ENCODE measurements around the gene RBMS2.

Gene RBMS2

GRCh38 chr12:56520048-56520447, 1.6 kb upstream of the RBMS2 start:
- Histone ChIP-seq H3K4me3 (ENCODE audit: low read depth, low read length) (no peak overlapping the region), H3K36me3 (ENCODE audit: control insufficient read depth, insufficient read depth, low read length) (no peaks in the 10 kb centered on the region), H3K9me3 (ENCODE audit: control insufficient read depth, insufficient read depth, low read length) (no peaks in the 10 kb centered on the region), H3K9ac (ENCODE audit: low read depth, low read length) (no peak overlapping the region), H3K4me1 (ENCODE audit: control insufficient read depth, insufficient read depth, low read length) (peaks cover 17% of the 10 kb centered on the region), H3K27me3 (ENCODE audit: control insufficient read depth, insufficient read depth, low read length) (no peaks in the 10 kb centered on the region), H3K27ac (ENCODE audit: low read depth, low read length) (no peak overlapping the region)

- Histone ChIP-seq H3K27ac (ENCODE audit: low read depth, low read length) (no peak overlapping the region), H3K27me3 (ENCODE audit: control insufficient read depth, insufficient read depth, low read length) (no peaks in the 10 kb centered on the region), H3K9me3 (ENCODE audit: control insufficient read depth, insufficient read depth, low read length) (no peaks in the 10 kb centered on the region), H3K36me3 (ENCODE audit: control insufficient read depth, insufficient read depth, low read length) (no peaks in the 10 kb centered on the region), H3K9ac (ENCODE audit: low read depth, low read length) (no peak overlapping the region), H3K4me3 (ENCODE audit: low read depth, low read length) (no peak overlapping the region), H3K4me1 (ENCODE audit: control insufficient read depth, insufficient read depth, low read length) (peaks cover 17% of the 10 kb centered on the region)
Measured at GRCh38 chr12:56520506-56520905, 1.1 kb upstream of the RBMS2 start.

DNA sequence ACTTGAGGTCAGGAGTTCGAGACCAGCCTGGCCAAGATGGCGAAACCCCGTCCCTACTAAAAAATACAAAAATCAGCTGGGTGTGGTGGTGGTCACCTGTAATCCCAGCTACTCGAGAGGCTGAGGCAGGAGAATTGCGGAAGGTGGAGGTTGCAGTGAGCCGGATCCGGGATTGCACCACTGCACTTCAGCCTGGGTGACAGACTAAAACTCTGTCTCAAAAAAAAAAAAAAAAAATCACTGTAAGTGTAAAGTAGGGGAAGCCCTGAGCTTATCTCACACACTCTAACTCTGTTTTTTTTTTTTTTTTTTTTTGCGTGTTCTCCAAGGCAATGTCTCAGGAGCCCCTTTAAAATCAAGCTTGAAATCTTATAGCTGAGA, 421 bp upstream of the RBMS2 start:
- Histone ChIP-seq H3K9ac (ENCODE audit: low read depth, low read length) (peak overlapping the region; percentile 51; the same call in 1 of the 2 replicates), H3K36me3 (ENCODE audit: control insufficient read depth, insufficient read depth, low read length) (no peaks in the 10 kb centered on the region), H3K4me3 (ENCODE audit: low read depth, low read length) (peak overlapping the region; percentile 51), H3K27me3 (ENCODE audit: control insufficient read depth, insufficient read depth, low read length) (no peaks in the 10 kb centered on the region), H3K4me1 (ENCODE audit: control insufficient read depth, insufficient read depth, low read length) (peaks cover 17% of the 10 kb centered on the region), H3K27ac (ENCODE audit: low read depth, low read length) (peak overlapping the region; percentile 59), H3K9me3 (ENCODE audit: control insufficient read depth, insufficient read depth, low read length) (no peaks in the 10 kb centered on the region)

- H3K27ac ChIP-seq (ENCODE audit: low read depth, low read length) = peak overlapping the region; percentile 82
- H3K4me3 ChIP-seq (ENCODE audit: low read depth, low read length) = peak overlapping the region; percentile 79
- H3K36me3 ChIP-seq (ENCODE audit: control insufficient read depth, insufficient read depth, low read length) = no peaks in the 10 kb centered on the region
- H3K27me3 ChIP-seq (ENCODE audit: control insufficient read depth, insufficient read depth, low read length) = no peaks in the 10 kb centered on the region
- H3K9me3 ChIP-seq (ENCODE audit: control insufficient read depth, insufficient read depth, low read length) = no peaks in the 10 kb centered on the region
- H3K9ac ChIP-seq (ENCODE audit: low read depth, low read length) = peak overlapping the region; percentile 68
- peaks cover 28% of the 10 kb centered on the region for H3K4me1 ChIP-seq (ENCODE audit: control insufficient read depth, insufficient read depth, low read length)
Measured at GRCh38 chr12:56522411-56523193, 982 bp downstream of the RBMS2 start.

DNA sequence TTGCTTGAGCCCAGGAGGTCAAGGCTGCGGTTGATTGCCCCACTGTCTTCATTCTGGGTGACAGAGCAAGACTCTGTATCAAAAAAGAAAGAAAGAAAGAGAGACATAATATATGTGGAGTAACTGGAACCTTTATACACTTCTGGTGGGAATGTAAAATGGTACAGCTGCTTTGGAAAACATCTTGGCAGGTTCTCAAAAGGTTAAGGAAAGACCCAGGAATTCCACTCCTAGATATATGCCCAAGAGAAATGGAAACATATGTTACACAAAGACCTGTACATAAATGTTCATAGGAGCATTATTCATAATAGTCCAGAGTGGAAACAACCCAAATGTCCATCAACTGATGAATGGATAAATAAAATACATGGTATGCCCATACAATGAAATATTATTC, 7.2 kb downstream of the RBMS2 start:
- H3K4me3 ChIP-seq (ENCODE audit: low read depth, low read length) = no peak overlapping the region
- no peaks in the 10 kb centered on the region for H3K36me3 ChIP-seq (ENCODE audit: control insufficient read depth, insufficient read depth, low read length)
- no peaks in the 10 kb centered on the region for H3K27me3 ChIP-seq (ENCODE audit: control insufficient read depth, insufficient read depth, low read length)
- no peaks in the 10 kb centered on the region for H3K9me3 ChIP-seq (ENCODE audit: control insufficient read depth, insufficient read depth, low read length)
- H3K27ac ChIP-seq (ENCODE audit: low read depth, low read length) = no peak overlapping the region
- no peak overlapping the region for H3K9ac ChIP-seq (ENCODE audit: low read depth, low read length)
- H3K4me1 ChIP-seq (ENCODE audit: control insufficient read depth, insufficient read depth, low read length) = peaks cover 14% of the 10 kb centered on the region

GRCh38 chr12:56529656-56530055, 8.0 kb downstream of the RBMS2 start:
- Histone ChIP-seq H3K36me3 (ENCODE audit: control insufficient read depth, insufficient read depth, low read length) (no peaks in the 10 kb centered on the region), H3K9ac (ENCODE audit: low read depth, low read length) (no peak overlapping the region), H3K4me3 (ENCODE audit: low read depth, low read length) (no peak overlapping the region), H3K27ac (ENCODE audit: low read depth, low read length) (no peak overlapping the region), H3K4me1 (ENCODE audit: control insufficient read depth, insufficient read depth, low read length) (peaks cover 14% of the 10 kb centered on the region), H3K9me3 (ENCODE audit: control insufficient read depth, insufficient read depth, low read length) (no peaks in the 10 kb centered on the region), H3K27me3 (ENCODE audit: control insufficient read depth, insufficient read depth, low read length) (no peaks in the 10 kb centered on the region)

DNA sequence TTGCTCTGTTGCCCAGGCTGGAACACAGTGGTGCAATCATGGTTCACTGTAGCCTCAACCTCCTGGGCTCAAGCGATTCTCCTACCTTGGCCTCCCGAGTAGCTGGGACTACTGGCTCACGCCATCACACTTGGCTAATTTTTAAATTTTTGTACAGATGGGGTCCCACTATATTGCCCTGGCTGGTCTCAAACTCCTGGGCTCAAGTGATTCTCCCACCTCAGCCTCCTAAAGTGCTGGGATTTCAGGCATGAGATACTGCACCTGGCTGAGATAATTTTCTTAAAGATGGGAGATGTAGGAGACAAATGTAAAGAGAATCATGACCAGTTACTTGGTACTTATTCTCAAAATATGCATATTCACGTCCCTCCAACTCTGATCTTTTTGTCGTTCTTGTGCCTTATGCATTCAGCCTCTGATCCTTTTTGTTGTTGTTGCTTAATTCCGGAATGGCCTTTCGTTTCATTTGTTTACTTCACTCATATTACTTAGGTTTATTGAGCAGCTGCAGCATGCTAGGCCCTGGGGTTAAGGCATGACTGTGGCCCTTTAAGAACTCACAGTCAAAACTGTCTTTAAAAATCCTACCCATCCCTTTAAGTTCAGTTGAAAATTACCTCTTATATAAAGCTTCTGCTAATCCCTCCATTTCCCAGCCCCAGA, 8.9 kb downstream of the RBMS2 start:
- Histone ChIP-seq H3K27ac (ENCODE audit: low read depth, low read length) (no peak overlapping the region), H3K4me3 (ENCODE audit: low read depth, low read length) (no peak overlapping the region), H3K36me3 (ENCODE audit: control insufficient read depth, insufficient read depth, low read length) (no peaks in the 10 kb centered on the region), H3K9me3 (ENCODE audit: control insufficient read depth, insufficient read depth, low read length) (no peaks in the 10 kb centered on the region), H3K27me3 (ENCODE audit: control insufficient read depth, insufficient read depth, low read length) (no peaks in the 10 kb centered on the region), H3K9ac (ENCODE audit: low read depth, low read length) (no peak overlapping the region), H3K4me1 (ENCODE audit: control insufficient read depth, insufficient read depth, low read length) (peaks cover 14% of the 10 kb centered on the region)

GRCh38 chr12:56537546-56537945, 15.9 kb downstream of the RBMS2 start:
- Histone ChIP-seq H3K4me1 (ENCODE audit: control insufficient read depth, insufficient read depth, low read length) (no peaks in the 10 kb centered on the region), H3K4me3 (ENCODE audit: low read depth, low read length) (no peak overlapping the region), H3K36me3 (ENCODE audit: control insufficient read depth, insufficient read depth, low read length) (no peaks in the 10 kb centered on the region), H3K27ac (ENCODE audit: low read depth, low read length) (no peak overlapping the region), H3K9ac (ENCODE audit: low read depth, low read length) (no peak overlapping the region), H3K27me3 (ENCODE audit: control insufficient read depth, insufficient read depth, low read length) (no peaks in the 10 kb centered on the region), H3K9me3 (ENCODE audit: control insufficient read depth, insufficient read depth, low read length) (no peaks in the 10 kb centered on the region)

GRCh38 chr12:56541631-56542030, 20.0 kb downstream of the RBMS2 start:
- Histone ChIP-seq H3K27ac (ENCODE audit: low read depth, low read length) (no peak overlapping the region), H3K27me3 (ENCODE audit: control insufficient read depth, insufficient read depth, low read length) (no peaks in the 10 kb centered on the region), H3K9ac (ENCODE audit: low read depth, low read length) (no peak overlapping the region), H3K36me3 (ENCODE audit: control insufficient read depth, insufficient read depth, low read length) (no peaks in the 10 kb centered on the region), H3K9me3 (ENCODE audit: control insufficient read depth, insufficient read depth, low read length) (no peaks in the 10 kb centered on the region), H3K4me1 (ENCODE audit: control insufficient read depth, insufficient read depth, low read length) (no peaks in the 10 kb centered on the region), H3K4me3 (ENCODE audit: low read depth, low read length) (no peak overlapping the region)

GRCh38 chr12:56542164-56542563, 20.5 kb downstream of the RBMS2 start:
- Histone ChIP-seq H3K9ac (ENCODE audit: low read depth, low read length) (no peak overlapping the region), H3K4me1 (ENCODE audit: control insufficient read depth, insufficient read depth, low read length) (no peaks in the 10 kb centered on the region), H3K9me3 (ENCODE audit: control insufficient read depth, insufficient read depth, low read length) (no peaks in the 10 kb centered on the region), H3K36me3 (ENCODE audit: control insufficient read depth, insufficient read depth, low read length) (no peaks in the 10 kb centered on the region), H3K27ac (ENCODE audit: low read depth, low read length) (no peak overlapping the region), H3K27me3 (ENCODE audit: control insufficient read depth, insufficient read depth, low read length) (no peaks in the 10 kb centered on the region), H3K4me3 (ENCODE audit: low read depth, low read length) (no peak overlapping the region)

DNA sequence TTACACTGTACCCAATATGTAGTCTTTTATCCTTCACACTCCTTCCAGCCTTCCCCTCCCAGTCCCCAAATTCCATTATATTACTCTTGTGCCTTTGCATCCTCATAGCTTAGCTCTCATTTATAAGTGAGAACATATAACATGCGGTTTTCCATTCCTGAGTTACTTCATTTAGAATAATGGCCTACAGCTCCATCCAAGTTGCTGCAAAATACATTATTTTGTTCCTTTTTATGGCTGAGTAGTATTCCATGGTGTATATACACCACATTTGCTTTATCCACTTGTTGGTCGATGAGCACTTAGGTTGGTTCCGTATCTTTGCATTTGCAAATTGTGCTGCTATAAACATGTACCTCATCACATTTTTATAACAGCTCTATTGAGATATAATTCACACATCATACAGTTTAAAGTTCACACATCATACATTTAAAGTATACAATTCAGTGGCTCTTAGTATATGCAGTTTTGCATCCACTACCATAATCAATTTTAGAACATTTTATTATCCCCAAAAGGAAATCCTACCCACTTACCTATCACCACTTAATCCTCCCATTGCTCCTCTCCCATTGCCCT, 23.5 kb downstream of the RBMS2 start:
- Histone ChIP-seq H3K27ac (ENCODE audit: low read depth, low read length) (no peak overlapping the region), H3K9me3 (ENCODE audit: control insufficient read depth, insufficient read depth, low read length) (no peaks in the 10 kb centered on the region), H3K36me3 (ENCODE audit: control insufficient read depth, insufficient read depth, low read length) (no peaks in the 10 kb centered on the region), H3K27me3 (ENCODE audit: control insufficient read depth, insufficient read depth, low read length) (no peaks in the 10 kb centered on the region), H3K9ac (ENCODE audit: low read depth, low read length) (no peak overlapping the region), H3K4me3 (ENCODE audit: low read depth, low read length) (no peak overlapping the region), H3K4me1 (ENCODE audit: control insufficient read depth, insufficient read depth, low read length) (no peaks in the 10 kb centered on the region)
